ENCODE results near the gene COL4A1.

The COL4A1 gene

DNA sequence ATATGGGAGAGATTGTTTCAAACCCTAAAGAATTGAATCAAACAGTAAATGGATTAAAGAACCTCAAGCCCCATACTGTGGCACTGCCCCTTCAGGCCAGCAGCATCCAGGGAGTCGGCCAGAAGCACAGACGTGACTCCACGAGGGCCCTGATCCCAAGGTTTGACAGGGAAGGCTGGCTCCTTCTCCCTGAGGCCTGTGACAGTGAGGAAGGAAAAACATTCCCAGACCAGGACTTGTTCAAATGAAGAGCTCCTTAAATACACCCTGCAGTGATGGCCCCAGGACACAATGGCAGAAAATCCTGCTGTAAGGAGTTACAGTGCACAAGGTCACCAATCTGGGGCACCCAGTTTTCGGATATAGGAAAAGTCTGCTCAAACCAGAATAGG is 91.0 kb downstream of the COL4A1 start:
- no peak for DNase-seq

DNA sequence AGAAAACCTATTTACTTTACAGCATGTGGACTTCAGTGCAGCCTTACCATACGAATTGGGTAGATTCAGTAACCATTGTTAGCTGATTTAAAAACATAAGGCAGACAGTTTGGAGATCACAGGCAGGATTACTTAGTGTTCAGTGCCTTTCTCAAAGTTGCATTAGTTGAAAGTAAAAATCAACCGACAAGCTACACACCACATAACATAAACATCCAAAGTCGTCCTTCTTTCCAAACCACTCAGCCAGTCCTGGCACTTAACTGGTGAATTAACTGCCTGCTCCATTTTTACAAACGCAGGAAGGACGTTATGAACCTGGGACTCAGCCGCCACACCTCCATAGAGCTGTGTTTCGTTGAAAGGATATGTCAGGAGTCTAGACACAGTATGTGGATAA is 91.4 kb downstream of the COL4A1 start:
- DNase-seq: no peak

DNA sequence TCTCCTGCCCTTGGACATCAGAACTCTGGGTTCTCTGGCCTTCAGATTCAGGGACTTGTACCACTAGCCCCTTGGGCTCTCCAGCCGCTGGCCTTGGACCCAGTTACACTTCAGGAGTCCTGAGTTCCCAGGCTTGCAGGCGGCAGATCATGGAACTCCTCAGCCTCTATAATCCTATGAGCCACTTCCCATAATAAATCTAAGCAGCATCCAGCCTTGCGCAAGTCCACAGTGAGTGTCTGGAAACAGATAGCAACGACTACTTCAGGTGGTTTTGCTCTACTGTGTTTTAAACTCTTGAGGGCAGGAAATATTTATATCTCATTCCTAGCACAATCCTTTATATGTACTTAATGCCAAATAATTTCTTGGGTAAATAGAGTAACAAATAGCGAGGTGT is 92.3 kb downstream of the COL4A1 start:
- DNase-seq: no peak

DNA sequence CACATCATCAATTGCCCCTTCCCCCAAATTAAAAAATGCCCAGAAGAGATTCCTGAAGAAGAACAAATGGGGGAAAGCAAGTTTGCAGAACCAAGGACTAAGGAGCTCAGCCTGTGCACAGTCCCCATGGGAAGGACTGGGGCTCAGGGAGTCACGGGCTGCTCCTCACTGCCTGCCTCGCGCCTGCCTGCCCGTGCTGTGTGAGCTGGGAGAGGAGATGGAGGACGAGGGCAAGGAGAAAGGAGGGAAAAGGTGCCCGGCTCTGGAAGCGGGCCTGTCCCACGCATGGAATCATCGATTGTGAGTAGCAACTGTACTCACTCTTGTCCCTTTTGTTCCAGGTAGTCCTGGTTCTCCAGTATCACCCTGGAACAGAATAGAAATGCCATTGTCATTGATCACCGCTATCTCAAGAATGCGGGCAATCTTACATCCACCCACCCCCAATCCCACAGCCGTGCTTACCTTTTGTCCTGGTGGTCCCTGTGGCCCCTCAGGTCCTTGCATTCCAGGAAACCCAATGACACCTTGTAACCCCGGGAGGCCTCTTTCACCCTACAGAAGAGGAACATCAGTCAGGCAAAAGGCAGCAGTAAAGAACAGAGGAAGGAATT is 93.4 kb downstream of the COL4A1 start:
- DNase-seq: no peak

DNA sequence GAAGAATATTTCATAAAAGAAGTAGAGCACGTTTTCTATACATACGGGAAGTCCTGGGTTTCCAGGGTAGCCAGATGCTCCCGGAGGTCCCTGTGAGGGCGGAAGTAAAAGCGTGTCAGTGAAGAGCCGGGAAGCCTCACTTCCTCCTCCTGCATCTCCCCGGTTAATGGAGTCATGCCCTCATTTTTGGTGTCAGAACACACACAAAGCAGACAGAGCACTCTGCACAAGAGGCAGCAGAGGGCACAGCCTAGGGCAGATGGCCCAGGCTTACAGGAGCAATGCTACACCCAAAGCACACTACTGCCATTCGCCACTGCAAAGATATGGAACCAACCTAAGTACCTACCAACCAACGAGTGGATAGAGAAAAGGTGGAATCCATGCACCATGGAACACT is 94.4 kb downstream of the COL4A1 start:
- no peak for DNase-seq

DNA sequence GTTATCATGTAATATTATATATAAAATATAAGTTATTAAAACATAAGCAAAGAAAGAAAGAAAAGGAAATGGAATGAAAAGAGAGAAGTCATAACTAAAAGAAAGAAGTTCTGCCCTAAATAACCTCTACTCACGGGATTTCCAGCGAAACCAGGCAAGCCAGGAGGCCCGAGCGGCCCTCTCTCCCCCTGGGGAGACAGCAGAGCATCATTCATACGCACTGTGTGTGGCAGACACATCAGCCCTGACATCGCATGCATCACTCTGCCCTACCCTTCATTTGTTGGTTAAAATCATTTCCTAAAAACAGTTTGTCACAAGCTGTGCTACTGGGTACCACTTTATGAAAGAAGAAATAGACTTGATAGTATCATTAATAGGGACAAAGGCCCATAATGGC is 95.2 kb downstream of the COL4A1 start:
- DNase-seq: no peak

DNA sequence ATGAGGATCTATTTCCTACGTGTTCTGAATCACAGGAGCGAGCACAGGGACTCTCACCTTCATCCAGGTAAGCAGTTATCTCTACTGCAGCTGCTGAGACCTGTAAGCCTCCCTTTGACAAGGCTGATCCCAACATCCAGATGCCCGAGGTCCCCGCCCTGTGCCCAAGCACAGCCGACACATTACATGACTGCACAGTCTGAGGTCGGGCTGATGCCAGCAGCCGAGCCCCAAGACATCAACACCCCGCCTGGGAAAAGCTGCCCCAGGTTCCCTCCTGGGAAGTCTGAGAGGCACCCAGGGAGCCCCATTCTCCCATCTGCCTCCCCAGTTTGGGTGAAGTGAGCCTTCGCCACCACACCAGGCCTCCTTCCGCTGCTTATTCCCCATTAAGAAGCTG is 95.9 kb downstream of the COL4A1 start:
- no peak for DNase-seq

DNA sequence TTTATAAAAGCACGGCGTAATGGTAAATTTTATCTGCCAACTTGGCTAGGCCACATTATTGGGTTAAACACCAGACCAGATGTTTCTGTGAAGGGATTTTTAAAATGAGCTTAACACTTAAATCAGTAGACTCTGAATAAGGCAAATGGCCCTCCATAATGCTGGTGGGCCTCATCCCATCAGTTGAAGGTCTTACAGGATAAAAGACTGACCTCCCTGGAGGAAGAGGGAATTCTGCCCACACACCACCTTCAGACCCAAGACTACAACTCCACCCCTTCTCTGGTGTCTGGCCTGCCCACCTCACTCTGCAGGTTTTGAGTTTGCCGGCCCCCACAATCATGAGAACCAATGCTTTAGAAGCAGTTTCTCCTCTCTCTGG is 96.4 kb downstream of the COL4A1 start:
- DNase-seq: no peak

DNA sequence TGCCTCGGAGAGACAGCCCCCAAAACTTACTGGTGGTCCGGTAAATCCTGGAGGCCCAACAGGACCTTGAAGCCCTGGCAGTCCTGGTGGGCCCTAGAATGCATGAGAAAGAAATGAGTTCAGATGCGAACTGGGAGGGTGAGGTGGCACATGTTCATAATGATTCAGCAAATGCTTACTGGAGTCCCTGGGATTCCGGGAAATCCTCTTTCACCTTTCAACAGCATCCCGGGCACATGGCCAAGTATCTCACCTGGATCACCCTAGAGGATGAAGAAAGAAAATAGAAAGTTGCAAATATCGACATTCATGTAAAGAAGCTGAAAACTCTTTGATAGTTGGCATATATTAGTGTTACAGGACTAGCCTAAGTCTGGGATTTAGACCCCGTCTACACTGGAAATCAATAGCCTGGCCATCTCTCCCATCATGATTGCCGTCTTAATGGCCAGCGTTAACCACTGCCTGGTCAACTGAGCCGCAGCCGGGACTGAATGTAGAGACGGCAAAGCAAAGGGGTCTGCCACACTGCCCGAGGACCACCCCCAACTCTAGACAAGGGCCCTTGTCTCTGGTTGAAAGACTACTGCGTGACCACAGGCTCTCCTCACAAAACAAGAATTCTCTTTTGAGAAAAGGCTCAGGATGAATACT is 96.9 kb downstream of the COL4A1 start:
- DNase-seq: no peak

DNA sequence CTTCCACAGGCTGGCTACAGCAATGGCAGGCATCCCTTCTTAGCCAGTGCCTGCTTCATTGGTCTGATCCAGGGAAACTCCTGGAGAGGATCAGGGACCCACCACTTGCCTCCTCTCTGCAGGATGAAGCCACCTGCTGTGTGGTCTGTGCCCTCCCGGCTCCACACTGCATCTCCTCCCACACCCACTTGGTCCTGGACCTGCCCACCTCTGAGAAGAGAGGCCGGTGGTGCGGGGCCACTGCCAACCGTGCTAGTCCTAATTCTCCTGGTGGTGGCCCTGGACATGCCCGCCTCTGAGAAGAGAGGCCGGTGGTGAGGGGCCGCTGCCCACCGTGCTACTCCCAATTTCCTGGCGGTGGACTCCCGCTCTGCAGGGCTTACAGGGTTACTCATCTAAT is 98.8 kb downstream of the COL4A1 start:
- DNase-seq: no peak

DNA sequence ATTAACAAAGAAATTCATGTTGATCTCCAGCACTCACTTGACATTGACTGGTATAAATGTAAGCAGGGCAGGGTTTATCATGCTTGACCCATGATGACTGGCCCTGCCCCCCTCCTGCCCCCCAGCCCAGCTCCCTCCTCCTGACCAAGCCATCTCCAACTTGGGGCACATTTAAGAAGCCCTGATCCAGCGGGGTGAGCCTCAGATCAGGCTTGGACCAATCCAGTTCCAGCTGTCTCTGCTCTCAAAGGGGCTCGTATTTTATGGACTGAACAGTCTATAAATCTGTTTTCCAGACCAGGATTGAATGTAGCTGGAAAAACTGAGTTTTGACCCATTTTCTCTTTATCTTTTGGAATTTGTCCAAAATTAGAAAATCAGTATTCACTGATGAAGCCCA is 100.0 kb downstream of the COL4A1 start:
- DNase-seq: no peak

DNA sequence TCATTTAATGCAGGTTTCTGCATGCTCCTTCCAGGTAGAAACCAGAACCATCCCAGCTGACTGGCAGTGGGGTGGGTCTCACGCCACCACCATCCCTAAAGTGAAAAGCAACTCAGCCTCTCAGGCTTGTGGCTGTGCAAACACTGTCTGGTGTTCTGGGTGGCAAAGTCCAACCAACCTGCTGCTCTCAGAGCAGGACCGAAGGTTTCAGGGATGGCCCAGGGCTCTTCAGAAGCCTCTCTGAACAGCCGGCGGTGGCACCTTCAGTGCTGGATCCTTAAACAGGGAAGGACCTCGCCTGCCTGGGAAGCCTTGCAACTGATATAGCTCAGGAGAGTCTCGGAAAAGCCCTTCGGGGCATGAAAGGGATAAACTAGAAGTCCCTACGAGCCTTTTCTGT is 100.8 kb downstream of the COL4A1 start:
- no peak for DNase-seq

DNA sequence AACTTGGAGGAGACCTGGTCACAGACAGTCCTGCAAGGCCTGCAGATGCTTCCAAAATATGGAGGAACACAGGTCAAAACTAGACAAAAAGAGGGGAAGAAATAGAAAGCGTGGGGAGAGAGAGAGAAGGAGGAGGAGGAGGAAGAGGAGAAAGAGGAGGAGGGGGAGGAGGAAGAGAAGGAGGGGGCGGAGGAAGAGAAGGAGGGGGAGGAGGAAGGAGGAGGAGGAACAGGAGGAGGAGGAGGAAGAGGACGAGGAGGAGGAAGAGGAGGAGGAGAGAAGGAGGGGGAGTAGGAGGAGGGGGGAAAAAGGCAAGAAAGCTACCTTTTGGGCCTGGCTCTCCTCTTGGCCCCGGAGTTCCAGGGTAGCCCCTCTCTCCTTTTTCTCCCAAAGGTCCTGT is 105.8 kb downstream of the COL4A1 start:
- no peak for DNase-seq

DNA sequence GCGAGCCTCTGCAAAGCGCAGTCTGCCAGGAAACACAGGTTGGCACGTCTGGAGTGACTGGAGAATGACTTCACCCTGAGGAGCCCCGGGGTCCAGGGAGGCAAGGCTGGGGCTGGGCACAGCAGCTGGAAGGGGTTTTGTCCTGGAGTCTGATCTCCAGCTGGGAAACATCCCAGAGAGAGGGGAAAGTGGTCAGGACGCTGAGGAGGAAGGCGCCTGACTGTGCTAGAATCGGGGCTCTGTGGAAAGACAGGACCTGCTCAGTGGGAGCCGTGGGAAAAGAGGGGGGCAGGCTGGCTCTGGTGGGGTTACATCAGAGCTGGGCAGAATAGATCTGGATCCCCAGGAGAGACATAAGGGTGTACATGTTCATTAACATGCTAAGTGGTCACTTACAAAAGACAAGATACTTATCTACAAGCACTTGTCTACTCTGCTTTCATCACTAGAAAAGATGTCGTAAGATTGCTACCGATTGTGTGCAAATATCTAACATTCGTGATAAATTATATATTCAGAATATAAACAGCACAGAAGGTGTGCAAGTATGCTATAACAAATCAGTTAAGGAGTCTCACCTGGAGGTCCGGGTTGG is 106.6 kb downstream of the COL4A1 start:
- no peak for DNase-seq

DNA sequence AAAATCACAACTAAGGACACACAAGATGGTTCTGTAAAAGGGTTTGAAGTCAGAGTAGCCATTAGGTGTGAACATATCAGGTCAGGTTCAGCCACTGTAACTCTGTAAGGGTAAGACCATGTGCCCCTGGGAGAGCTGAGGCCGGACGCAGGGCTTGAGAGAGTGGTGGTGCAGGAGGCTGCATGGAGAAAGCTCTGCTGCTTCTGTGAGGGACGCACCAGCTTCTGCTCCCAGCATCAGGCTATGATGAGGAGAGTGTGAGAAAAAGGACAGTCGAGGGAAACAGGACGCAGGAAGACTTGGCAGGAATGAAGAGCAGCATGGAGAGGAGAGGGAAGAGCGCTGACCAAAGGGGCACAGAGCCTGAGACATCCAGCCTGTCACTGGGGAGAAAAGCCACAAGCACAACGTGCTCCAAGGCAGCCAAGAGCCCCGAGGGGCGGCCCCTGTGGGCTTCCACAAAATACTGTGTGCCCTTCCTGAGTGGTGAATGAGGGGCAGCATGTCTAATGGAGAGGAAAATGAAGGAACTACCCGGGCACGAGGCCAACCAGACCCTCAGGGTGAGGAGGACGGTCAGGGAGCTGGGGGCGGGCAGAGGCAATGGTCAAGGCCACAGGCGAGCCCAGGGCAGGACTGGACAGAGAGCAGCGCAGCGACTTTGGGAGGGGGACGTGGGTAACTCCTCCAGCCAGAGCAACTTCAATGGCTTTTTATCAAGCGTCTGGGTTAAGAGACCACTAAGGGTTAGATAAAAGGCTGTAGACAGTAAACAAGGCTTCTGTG is 107.7 kb downstream of the COL4A1 start:
- no peak for DNase-seq

DNA sequence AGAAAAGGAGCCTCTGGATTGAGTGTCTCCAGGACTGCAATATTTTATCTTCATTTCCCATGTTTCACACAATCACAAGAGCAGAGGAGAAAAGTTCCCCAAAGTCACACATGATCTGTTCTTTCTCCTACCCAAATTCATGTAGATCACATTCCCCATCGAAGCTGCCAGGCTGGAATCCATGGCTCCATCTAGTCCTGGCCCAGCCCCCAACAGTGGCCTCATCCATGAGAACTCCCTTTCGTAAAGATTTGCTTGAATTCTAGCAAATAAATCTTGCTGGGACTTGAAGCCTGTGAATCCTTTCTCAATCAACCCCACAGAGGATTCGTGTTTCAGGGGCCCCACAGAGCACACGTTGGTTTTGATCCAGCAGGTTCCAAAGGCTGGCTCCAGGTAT is 109.5 kb downstream of the COL4A1 start:
- no peak for DNase-seq

DNA sequence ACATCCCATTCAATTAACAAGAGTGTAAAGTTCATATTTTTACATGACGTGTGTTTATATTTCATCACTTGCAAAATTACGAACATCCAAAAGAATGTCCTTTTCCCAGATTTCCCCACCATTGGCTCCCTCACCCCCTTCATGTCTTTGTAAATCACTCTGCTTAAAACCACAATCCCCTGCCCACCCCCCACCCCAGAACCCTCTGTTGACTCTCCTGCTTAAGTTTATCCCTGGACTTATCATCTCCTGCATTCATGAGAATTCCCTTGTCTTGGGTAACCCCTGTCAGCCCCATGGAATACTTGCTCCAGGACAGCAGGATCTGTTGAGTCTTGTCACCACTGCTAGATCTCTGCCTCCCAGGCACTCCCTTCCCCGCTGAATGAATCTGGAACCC is 109.9 kb downstream of the COL4A1 start:
- no peak for DNase-seq

DNA sequence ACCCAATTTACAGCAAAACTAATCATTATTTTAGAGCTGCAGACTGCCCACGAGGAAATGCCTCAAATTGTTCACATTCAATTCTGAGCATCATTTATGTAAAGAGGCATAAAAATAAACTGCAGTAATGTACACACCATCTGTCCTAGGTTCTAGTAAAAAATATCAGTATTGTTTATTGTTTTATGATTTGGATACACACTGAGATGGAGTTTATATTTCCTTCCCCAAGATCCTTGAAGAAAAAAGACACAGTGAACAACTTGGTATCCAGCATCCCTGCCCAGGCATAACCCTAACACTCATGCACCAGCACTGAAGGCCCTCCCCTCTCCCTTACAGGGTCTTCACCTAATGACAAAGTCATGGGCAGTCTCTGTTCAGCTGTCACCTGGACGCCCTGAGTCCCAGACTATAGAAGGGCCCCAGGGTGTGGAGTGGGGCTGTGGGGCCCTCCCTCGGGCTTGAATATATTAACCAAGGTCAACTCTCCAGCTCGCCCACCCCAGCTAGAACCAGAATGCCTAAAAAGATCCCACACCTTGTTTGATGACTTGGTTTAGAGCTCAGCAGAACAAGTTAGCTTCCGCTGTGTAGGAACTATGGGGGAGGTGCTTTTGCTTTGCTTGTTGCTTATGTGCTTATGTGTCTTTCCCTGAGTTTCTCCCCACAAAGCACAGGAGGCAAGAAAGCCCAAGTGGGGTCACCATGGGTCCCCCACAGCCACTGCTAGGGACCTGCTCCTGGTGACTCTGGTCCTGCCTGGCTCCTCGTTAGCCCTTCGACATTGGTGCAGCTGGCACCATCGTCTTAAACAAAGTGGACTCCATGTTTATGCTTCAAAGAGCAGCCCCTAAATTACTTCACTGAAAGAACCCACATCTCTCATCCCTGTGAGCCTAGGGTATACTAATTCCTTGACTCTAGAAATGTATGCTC is 111.1 kb downstream of the COL4A1 start:
- DNase-seq: no peak

DNA sequence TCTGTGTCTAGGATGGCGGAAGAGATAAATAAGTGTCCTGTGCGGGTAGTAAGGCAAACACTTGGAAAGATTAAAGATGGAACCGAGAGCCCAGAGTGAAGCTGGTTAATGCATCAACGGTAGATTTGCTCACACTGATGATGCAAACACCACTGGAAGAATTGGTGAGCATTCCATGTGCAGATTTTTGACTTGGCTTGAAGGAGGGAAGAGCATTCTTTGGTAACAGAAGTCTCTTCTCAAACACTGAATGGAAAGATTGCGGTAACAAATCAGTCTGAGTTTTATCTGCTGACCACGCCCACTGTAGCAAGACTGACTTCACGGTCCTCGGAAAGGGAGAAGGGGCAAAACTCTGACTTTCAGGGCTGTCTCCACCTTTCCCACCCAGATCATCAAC is 112.5 kb downstream of the COL4A1 start:
- no peak for DNase-seq

DNA sequence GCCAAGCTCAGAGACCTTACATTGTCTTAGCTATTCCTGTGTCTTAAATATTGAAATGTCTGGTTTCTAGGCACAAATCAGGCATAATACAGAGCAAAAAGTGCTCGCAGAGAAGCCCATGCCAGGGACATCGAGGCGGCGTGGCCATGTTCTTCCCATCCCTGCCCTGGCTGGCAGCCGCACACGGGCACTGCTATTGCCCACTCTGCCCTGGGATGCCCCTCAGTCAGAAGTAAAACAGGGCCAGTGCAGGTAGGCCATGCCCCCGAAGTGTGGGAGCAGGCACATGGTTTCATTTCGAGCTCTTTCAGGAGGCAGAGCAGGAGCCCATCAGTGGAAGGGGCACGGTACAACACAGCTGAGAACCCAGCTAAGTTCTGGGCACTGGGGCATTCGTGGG is 113.5 kb downstream of the COL4A1 start:
- no peak for DNase-seq

DNA sequence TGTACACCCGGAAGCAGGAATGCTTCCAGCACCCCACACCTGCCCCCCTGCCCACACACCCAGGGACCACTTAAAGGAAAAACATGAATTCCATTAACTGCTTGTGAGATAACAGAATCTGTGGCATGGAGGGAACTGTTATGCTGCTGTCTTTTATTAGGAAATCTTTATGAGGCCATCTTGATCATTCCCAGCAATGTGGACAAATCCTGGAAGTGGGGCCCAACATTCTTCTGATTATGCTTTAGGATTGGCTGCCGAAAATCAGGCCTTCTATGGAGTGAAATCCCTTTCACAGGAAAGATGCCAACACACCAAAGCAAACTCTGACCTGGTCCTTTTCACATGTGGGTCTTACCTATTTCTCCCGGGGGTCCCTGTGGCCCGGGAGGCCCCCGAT is 114.5 kb downstream of the COL4A1 start:
- DNase-seq: no peak

DNA sequence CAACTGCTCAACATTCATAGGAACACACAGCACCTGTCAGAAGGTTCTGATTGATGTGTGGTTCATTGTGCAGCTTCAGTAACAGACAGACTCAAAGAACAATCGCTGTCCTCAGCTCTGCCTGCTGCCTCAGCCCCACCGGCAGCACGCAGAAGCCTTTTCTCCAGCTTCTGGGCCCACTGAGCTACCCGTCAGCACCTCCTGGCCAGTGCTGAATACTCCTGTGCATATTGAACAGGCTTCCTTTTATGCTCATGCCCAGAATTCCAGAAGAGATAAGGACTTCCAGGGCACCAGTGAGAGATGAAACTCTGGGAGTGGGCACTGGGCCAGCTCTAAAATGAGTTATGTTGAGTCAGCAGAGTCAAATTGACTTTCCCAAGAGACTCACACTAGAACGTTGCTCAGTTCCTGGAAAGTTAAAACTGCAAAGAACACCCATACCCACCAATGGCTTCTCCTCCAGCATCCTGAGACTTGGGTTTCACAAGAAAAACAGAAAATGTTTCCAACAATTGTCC is 119.3 kb downstream of the COL4A1 start:
- DNase-seq: no peak

Measured in CD4-positive, alpha-beta T cell treated with Interleukin-10 for 1 hour (primary cell).